Activated T-helper 2 cell treated with anti-CD3 and anti-CD28 coated beads, Interferon-gamma antibody, Interleukin-2, Interleukin-4, amounts not matched to agents 10 μg/mL and 5 μg/mL and 100 μg/mL, durations not matched to agents 14 hours and 24 hours and 36 hours (primary cell): ENCODE measurements around the gene EFTUD2. TPM values are rescaled to one million over a fixed set of nuclear protein-coding genes. Genes with fewer than 3 reads are reported as not detected.

Experiments used
- DNase-seq: peaks from one replicate; pipeline ENCODE4 v3.0.0; 2021; ENCODE audit warnings: low spot score
- H3K27ac Mint-ChIP-seq: one replicate; pipeline ENCODE4 v1.8.0; 2021; ENCODE audit warnings: mixed read lengths
- H3K27me3 Mint-ChIP-seq: one replicate; pipeline ENCODE4 v1.8.0; 2021; ENCODE audit warnings: low read depth, mixed read lengths
- H3K36me3 Mint-ChIP-seq: one replicate; pipeline ENCODE4 v1.8.0; 2021; ENCODE audit warnings: low read depth, mixed read lengths
- H3K4me1 Mint-ChIP-seq: one replicate; pipeline ENCODE4 v1.8.0; 2021; ENCODE audit warnings: low read depth, mixed read lengths
- H3K4me3 Mint-ChIP-seq: one replicate; pipeline ENCODE4 v1.8.0; 2021; ENCODE audit warnings: low read depth, mild to moderate bottlenecking, moderate library complexity, mixed read lengths
- H3K9me3 Mint-ChIP-seq: one replicate; pipeline ENCODE4 v1.8.0; 2021; ENCODE audit warnings: mixed read lengths
- intact Hi-C: fragments of 100-400 bp; cut with micrococcal nuclease; formaldehyde crosslinking; loops from one replicate; pipeline ENCODE4 v1.15.1; 2023
- total RNA-seq: library from RNA; stranded (reverse); gene quantifications from 2 replicates; pipeline ENCODE4 v1.2.3, GENCODE V29; 2022

EFTUD2 gene
- total RNA-seq, 1 donor from 2014 or later: 194 TPM

GRCh38 chr17:44912763-44913544 lies 13.7 kb upstream of the EFTUD2 start:
- Mint-ChIP-seq H3K36me3 (no peaks in the 10 kb centered on the region), H3K9me3 (no peaks in the 10 kb centered on the region), H3K27ac (no peak overlapping the region), H3K27me3 (peaks cover 30% of the 10 kb centered on the region), H3K4me1 (peaks cover 7% of the 10 kb centered on the region), H3K4me3 (peak overlapping the region; percentile 20)
- DNase-seq: no peak
- intact Hi-C loops: loop anchor here (10.0 kb wide), 1 partner anchor 282 kb away; no protein-coding TSS in a partner anchor

GRCh38 chr17:44911133-44912001 lies 12.1 kb upstream of the EFTUD2 start:
- no peak overlapping the region for H3K27ac Mint-ChIP-seq
- peaks cover 28% of the 10 kb centered on the region for H3K27me3 Mint-ChIP-seq
- H3K36me3 Mint-ChIP-seq: no peaks in the 10 kb centered on the region
- H3K4me1 Mint-ChIP-seq: peaks cover 7% of the 10 kb centered on the region
- no peaks in the 10 kb centered on the region for H3K9me3 Mint-ChIP-seq
- intact Hi-C loops: loop anchor here (10.0 kb wide), 1 partner anchor 283 kb away; no protein-coding TSS in a partner anchor
- peak; percentile 39 for DNase-seq
- H3K4me3 Mint-ChIP-seq: peak overlapping the region; percentile 15

GRCh38 chr17:44910231-44911106 lies 11.2 kb upstream of the EFTUD2 start:
- intact Hi-C loops: loop anchor here (10.0 kb wide), 1 partner anchor 284 kb away; no protein-coding TSS in a partner anchor
- DNase-seq: no peak
- Mint-ChIP-seq H3K9me3 (no peaks in the 10 kb centered on the region), H3K27me3 (peaks cover 28% of the 10 kb centered on the region), H3K27ac (no peak overlapping the region), H3K4me3 (no peak overlapping the region), H3K36me3 (no peaks in the 10 kb centered on the region), H3K4me1 (peaks cover 7% of the 10 kb centered on the region)

GRCh38 chr17:44909681-44910144 lies 10.5 kb upstream of the EFTUD2 start:
- peaks cover 7% of the 10 kb centered on the region for H3K4me1 Mint-ChIP-seq
- H3K4me3 Mint-ChIP-seq: no peak overlapping the region
- intact Hi-C loops: loop anchor here (10.0 kb wide), 1 partner anchor 285 kb away; no protein-coding TSS in a partner anchor
- peaks cover 28% of the 10 kb centered on the region for H3K27me3 Mint-ChIP-seq
- DNase-seq: no peak
- H3K9me3 Mint-ChIP-seq: no peaks in the 10 kb centered on the region
- H3K27ac Mint-ChIP-seq: no peak overlapping the region
- no peaks in the 10 kb centered on the region for H3K36me3 Mint-ChIP-seq

- Mint-ChIP-seq H3K27ac (no peak overlapping the region), H3K4me1 (peaks cover 7% of the 10 kb centered on the region), H3K27me3 (peaks cover 25% of the 10 kb centered on the region), H3K9me3 (no peaks in the 10 kb centered on the region), H3K36me3 (no peaks in the 10 kb centered on the region), H3K4me3 (no peak overlapping the region)
- no peak for DNase-seq
- intact Hi-C loops: no loop called here
These were observed 9.6 kb upstream of the EFTUD2 start for GRCh38 chr17:44908761-44909326.

GRCh38 chr17:44907729-44908470 lies 8.7 kb upstream of the EFTUD2 start:
- Mint-ChIP-seq H3K9me3 (no peaks in the 10 kb centered on the region), H3K27ac (no peak overlapping the region), H3K4me3 (no peak overlapping the region), H3K27me3 (peaks cover 19% of the 10 kb centered on the region), H3K36me3 (no peaks in the 10 kb centered on the region), H3K4me1 (peaks cover 2% of the 10 kb centered on the region)
- DNase-seq: no peak
- intact Hi-C loops: no loop called here

- Mint-ChIP-seq H3K4me3 (no peak overlapping the region), H3K9me3 (no peaks in the 10 kb centered on the region), H3K4me1 (peaks cover 2% of the 10 kb centered on the region), H3K36me3 (no peaks in the 10 kb centered on the region), H3K27me3 (peaks cover 15% of the 10 kb centered on the region), H3K27ac (no peak overlapping the region)
- DNase-seq: no peak
- intact Hi-C loops: no loop called here
These were observed 7.8 kb upstream of the EFTUD2 start for GRCh38 chr17:44906763-44907728.

GRCh38 chr17:44906010-44906646 lies 6.9 kb upstream of the EFTUD2 start:
- H3K27me3 Mint-ChIP-seq: peaks cover 18% of the 10 kb centered on the region
- H3K4me1 Mint-ChIP-seq: peaks cover 6% of the 10 kb centered on the region
- no peaks in the 10 kb centered on the region for H3K9me3 Mint-ChIP-seq
- DNase-seq: no peak
- intact Hi-C loops: no loop called here
- no peak overlapping the region for H3K27ac Mint-ChIP-seq
- H3K36me3 Mint-ChIP-seq: no peaks in the 10 kb centered on the region
- no peak overlapping the region for H3K4me3 Mint-ChIP-seq

GRCh38 chr17:44905006-44906000 lies 6.1 kb upstream of the EFTUD2 start:
- Mint-ChIP-seq H3K9me3 (no peaks in the 10 kb centered on the region), H3K27me3 (peaks cover 16% of the 10 kb centered on the region), H3K27ac (no peak overlapping the region), H3K4me1 (peaks cover 5% of the 10 kb centered on the region), H3K4me3 (no peak overlapping the region), H3K36me3 (no peaks in the 10 kb centered on the region)
- intact Hi-C loops: no loop called here
- DNase-seq: no peak
